ENCODE results near the gene PARVG.

Gene PARVG

DNA sequence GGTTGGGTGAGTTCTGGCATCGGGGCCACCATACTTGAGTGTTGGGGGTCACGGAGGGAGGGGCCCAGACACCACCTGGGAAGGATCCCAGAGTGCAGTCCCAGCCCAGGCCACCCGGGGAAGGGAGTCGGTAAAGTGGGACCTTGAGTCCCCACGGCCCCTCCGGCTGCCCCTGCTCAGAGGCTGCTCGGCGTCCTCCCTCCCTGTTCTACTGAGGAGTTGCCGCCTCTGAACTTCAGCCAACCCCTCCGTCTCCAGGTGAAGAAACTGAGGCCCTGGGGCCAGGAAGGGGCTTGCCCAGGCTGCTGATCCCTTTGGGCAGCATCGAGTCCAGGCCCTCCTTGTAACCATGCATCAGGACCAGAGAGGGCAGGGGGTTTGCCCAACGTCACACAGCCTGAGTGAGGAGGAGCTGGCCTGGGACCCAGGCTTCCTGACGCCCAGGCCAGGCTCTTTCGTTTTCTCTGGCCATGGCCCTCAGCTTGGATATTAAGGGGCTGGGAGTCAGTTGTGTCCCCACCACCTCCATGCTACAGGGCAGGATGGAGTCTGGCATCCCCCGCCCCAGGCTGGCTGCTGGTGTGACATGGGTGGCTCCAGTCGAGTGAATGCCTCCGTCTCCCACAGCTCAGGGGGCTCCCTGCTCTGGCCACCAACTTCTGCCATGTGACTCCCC lies 1.3 kb downstream of the PARVG start:
- no peak for DNase-seq

DNA sequence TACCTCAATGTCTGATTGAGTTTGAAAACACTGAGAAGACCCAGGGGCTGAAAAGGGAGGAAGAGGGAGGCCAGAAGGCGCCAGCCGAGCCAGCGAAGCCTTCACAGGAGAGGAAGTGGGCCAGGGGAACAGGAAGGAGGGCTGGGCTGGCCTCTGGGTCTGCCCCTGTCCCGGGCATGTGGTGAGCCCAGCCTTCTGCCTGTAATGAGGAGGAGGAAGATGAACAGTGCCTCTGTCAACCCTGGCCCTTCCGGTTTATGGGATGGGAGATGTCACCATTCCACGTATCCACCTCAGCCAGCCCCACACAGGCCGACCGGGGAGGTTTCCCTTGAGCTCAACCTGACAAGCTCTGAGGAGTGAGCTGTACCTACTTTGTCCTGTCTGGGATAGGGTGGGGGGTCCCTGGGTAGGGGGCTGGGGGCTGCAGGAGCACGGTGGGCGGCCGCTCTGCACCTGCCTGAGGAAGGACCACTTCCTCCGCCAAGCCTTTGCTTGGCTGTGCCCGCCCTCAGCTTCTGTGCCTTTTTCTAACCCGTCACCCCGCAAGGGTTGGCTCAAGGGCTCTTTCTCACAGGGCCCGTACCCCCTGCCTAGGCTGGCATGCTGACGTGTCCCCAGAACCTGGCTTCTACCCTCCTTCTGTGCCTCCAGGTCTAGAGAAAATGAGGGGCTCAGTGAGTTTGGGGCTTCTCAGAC lies 2.0 kb downstream of the PARVG start:
- DNase-seq = no peak

DNA sequence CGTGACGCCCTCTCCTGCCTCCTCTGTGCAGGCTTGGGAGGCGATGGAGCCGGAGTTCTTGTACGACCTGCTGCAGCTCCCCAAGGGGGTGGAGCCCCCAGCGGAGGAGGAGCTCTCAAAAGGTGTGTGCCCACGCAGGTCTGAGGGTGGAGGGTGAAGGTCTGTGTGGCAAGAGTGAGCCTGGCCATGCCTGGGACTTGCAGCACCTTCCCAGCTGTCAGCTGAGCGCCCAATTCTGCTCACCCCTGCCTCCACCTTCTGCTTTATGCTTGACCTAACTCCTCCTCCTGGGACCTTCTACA lies 2.5 kb downstream of the PARVG start:
- no peak for DNase-seq

DNA sequence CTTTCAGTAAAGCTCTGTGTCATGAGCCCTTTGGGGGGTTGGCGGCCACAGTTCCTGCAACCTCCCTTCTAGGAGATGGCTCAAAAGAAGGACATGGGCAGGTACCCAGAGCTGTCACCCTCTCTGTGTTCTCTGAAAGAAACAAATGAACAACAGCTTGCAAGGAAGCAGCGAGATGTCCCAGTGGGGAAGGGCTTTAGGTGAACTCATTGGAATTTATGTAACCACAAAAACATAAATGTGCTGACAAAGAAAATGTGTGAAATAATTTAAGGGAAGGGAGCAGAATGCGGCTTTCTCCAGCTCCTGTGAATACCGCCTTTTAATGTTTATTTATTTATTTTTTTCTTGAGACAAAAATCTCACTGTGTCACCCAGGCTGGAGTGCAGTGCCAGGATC lies 3.3 kb downstream of the PARVG start:
- DNase-seq = no peak

DNA sequence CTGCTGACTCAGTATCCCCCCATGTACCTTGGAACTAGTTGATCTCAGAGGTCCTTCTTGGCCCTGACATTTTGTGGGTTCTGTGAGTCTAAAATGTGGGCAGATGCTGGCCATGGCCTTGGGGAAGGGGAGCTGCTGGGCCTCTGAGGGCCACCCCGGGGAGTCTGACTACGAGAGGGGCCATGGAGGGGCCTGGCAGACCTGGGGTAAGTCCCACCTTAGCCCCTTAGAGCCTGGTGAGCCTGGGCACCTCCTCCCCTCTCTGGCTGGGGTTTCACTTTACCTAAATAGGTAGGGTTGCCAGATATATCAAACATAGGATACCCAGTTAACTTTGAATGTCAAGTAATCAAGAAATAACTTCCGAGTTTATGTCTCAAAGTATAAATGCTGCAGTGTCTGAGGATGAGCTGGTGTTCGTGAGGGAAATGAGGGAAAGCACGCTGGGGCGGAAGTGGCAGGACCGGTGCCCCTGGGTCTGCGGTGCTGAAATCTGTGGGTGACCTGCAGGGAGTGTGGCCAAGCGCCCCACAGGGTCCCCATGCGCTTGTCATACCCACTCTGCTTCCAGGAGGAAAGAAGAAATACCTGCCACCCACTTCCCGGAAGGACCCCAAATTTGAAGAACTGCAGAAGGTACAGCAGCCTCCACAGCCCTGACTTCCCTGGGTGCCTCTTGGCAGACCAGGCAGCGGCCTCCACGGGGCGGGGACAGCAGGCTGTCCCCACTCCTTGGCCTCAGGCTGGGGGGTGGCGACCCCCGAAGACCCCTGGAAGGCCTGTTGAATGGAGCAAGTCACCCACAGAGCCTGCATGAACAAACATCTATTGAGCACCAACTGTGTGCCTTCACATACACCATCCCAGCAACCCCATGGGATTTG lies 4.8 kb downstream of the PARVG start:
- DNase-seq = no peak

DNA sequence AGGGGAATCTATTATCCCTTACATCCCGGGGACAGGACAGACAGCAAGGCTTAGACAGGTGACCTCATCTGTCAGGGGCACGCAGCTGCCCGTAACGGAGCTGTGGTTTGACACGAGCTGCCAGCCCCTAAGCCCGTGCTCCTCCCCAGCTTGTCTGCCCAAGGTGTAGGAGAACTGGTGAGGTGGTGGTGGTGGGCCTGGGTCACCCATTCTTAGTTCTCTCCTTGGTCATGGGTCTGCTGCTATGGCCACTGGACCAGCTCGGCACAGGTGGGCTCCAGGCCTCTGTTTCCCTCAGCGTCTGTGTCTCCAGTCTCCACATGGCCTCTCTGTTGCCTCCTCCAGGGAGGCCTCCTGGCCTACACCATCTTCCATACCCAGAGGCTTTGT lies 5.4 kb downstream of the PARVG start:
- no peak for DNase-seq

DNA sequence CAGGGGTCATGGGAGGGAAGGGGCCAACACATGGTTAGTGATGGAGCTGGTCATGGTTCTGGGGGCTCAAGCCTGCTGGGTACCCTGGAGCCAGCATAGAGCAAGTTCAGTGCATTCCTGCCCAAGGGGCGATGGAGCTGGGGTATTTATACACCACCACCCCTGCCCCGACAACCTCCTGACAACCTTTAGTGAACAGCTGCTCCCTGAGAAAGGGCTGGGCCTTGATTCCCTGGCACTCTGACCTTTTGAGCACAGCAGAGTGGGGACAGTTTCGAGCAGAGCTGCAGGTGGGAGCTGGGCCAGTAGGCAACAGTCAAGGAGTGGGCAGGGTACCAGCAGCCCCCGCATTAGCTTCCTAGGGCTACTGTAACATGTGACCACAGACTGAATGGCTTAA lies 6.0 kb downstream of the PARVG start:
- DNase-seq = no peak

DNA sequence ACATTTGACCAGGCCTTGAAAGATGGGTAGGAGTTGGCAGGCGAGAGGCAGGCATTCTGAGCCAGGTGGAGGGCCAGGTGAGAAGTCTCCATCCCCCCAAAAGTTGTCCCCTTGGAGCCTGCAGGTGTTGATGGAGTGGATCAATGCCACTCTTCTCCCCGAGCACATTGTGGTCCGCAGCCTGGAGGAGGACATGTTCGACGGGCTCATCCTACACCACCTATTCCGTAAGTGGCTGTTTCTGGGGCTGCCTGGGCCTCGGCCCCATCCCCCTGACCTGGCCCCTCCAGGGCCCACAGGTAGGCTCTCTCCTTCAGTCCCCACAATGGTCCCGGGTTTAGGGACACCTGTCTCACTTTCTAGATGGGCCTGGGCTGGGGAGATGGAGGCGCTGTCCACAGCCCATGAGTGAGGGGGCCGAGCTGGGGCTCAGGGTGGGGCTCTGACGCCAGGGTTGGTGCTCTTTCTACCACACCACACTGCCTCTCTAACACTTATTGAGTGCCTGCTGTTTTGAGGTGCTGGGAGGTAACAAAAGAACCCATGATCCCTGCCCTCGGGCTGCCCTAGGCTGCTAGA lies 7.0 kb downstream of the PARVG start:
- no peak for DNase-seq

DNA sequence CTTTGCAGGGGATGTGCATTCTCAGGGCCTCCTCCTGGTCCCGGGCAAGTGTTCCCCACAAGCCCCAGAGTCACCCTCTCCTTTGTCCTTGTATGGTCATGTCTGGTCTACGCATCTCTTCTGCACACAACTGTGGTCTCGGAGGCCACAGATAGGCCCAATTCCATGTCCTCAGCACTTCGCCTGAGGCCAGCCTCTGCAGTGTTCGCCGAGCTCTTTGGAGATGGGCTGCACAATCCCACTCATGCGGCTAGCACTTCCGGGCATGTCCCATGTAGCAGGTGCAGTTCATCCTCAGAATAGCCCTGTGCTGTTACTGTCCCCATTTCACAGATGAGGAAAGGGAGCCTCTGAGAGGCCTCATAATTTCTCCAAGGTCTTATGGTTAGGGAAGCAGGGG lies 7.6 kb downstream of the PARVG start:
- DNase-seq = no peak

DNA sequence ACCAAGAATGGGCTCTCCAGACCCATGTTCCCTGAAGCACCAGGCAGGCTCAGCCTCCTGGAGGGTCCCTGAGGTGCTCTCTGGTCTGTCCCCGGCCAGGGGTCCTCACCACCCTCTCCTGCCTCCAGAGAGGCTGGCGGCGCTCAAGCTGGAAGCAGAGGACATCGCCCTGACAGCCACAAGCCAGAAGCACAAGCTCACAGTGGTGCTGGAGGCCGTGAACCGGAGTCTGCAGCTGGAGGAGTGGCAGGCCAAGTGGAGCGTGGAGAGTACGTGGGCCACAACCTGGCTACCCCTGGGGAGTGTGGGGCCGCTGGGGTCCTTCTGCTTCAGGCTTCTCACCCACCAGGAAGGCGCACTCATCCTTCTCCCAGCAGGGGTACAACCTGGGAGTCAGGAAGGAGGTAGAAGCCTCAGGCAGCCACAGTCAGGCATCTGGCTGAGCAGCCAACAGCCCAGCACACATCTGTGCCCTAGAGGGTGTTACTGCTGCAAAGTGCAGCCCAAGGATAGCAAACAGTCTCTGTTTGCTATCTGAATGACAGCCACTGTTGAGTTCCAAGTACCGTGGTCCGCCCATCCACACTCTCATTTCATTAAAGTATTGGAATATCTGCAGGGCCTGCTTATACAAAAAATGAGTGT lies 8.4 kb downstream of the PARVG start:
- DNase-seq = no peak

DNA sequence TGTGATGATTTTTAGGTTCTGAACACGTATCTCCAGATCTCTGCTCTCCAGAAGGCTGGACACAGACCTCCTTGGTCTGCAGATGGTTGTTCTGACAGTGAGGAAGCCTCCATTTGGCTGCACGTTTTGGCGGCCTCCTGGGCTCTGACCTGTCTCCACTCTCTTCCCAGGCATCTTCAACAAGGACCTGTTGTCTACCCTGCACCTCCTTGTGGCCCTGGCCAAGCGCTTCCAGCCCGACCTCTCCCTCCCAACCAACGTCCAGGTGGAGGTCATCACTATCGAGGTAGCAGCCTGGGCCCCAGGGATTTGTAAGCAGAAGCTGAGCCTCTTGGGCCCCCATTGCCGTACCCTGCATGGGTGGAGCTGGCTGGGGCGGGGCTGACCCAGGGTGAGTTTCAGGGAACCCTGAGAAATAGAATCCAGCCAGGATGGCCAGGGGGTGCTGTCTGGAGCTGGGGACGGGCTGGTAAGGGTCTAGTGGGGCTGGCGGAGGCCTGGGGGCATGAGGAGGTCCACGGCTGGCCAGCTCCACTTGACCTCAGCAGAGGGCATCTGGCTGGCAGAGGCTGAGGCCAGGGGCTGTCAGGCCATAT lies 9.8 kb downstream of the PARVG start:
- no peak for DNase-seq

DNA sequence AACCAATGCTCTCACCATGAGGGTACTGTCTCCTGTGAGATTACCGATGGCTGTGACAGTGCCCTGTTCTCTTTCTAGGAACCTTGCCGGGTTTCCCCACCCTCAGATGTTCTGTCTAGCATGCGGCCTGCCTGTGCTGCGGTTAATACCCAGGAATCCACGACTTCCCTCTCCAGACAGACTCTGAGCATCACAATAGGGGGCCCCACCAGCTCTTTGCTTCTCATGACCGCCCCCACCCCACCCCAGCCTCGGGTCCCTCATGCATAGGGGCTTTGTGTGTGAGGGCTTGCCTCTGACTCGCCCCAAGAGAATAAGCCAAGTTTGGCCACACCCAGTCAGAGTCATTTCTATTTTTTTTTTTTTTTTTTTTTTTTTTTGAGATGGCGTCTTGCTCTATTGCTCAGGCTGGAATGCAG lies 10.3 kb downstream of the PARVG start:
- DNase-seq = no peak

DNA sequence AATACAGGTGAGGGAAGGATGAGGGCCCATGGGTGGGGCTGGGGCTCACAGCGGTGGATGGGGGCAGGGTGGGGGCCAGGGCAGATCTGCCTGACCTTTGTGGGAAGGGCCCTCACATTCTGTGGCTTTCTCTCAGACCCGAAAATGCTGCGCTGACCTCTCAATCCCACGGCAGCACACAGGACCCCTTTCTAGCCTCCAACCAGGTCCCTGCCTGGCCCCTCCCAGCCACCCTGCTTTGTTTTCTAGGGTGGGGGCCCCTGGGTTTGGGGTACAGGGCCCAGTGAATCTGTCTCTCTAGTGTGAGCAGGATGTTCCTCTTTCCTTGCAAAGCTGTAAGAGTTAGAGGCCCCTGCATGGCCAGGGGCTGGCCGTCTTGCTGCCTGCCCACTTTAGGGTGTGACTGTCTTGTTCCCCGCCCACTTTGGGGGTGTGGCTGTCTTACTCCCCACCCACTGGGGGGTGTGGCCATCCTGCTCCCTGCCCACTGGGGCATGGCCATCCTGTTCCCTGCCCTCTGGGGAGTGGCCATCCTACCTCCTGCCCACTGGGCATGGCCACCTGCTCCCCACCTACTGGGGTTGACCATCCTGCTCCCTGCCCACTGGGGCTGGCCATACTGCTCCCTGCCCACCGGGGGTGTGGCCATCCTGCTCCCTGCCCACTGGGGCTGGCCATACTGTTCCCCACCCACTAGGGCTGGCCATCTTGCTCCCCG lies 11.5 kb downstream of the PARVG start:
- DNase-seq = no peak

DNA sequence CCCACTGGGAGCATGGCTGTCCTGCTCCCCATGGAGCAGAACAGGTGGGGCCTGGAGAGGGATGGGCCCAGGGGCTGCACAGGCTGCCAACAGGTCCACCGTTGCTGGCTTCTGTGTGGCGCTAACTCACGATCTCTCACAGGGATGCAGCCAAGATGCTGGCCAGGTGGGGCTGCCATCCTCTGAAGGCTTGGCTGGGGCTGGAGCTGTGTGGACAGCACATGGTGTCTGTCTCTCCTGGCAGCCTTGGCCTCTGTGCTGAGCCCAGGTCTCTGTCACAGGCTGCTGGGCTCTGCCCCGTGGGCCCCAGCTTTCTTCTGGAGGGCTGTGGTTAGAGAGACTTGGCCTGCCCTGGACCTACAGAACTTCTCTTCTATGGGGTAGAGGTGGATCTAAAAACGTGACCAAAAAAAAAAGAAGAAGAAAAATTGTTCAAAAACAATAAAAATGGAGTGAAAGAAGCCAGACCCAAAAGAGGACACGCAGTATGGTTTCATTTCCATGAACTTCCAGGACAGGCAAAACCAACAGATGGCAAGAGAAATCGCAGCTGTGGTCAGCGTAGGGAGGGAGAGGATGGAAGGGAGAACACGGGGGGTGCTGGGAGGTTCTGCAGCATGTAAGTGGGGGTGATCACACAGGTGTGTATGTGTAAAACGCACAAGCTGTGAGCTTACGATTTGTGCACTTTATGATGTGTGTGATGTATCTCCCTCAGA lies 12.2 kb downstream of the PARVG start:
- DNase-seq = no peak

DNA sequence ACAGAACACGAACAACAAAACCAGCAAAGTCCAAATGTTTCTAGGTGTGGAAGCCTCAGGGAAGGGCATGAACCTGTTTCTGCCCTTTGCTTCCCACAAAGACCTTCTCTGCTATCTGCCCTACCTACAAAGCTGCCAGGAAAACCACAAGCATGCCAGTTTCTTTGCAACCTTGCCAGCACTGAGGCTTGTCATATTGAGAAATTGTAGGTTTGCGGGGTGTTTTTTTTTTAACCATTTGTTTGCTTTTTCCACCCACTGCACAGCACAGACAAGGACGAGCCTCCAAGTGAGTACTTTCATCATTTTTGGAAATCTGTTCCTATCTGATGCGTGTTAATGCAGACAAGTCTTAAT lies 12.8 kb downstream of the PARVG start:
- DNase-seq = no peak

DNA sequence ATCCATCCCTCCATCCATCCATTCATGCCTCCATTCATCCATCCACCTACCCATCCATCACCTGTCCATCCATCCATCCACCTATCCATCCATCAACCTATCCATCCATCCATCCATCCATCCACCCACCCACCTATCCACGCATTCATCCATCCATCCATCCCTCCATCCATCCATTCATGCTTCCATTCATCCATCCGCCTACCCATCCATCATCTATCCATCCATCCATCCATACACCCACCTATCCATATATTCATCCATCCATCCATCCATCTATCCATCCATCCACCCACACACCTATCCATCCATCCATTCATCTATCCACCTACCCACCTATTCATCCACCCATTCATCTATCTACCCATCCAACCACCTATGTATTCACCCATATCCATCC lies 13.8 kb downstream of the PARVG start:
- no peak for DNase-seq

DNA sequence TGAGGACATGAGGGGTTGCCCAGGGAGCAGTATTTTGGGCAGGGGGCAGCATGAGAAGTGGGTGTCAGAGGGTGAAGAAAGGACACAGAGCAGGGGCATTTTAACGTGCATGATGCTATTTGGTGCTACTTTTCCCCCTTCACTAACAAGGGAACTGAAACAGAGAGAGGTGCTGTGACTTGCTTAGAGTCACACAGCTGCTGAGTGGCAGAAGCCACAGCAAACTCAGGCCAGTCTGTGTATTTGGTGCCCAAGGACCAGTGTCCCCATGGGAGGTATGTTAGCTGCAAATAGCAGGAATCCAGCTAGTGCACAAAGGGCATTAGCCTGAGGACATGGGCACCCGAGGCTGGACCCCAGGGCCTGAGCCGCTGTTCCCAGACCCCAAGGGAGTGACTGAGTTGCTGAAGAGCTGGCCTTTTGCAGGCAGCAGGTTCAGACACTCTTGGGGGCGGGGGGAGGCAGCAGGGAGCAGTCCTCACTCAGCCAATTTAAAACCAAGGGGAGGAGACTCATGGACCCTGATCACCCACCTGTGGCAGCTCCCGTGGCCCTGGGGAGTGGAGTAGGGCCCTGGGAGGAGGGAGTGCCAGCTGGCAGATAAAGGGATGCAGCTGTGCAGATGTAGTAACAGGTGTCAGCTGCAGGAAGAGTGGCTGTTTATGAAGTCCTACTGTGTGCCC lies 14.6 kb downstream of the PARVG start:
- DNase-seq = no peak

DNA sequence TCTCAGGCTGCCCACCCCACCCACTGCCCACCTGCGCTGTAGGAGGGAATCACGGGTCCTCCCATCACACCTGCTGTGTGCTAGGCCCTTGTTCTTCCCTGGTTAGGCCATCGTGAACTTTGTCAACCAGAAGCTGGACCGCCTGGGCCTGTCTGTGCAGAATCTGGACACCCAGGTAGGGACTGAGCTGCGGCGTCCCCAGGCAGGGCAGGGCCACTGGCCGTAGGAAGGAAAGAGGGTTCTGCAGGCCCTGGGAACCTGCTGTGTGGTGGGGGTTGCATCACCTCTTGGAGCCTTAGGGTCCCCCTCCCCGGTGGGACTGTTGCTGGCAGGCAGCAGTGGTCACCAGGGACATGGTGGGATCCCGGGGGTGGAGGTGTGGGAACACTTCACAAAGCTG lies 15.5 kb downstream of the PARVG start:
- DNase-seq = no peak

DNA sequence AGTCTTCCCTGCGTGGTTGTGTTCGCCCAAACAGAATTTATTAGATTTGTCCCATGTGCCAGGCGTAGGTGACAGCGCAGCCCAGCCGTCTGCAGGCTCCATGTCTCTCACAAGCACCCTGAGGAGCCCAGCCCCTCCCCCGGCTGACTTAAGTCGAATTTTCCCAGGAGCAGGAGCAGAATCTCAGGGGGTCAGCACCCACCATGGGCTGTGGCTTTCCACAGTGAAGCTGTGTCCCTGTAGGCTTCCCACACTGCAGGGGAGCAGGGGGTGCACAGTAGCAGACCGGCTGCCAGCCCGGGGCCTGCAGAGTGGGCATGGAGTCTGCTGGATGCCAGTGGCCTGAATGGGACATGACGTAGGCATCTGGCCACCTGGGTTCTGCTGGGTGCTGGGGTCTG lies 16.0 kb downstream of the PARVG start:
- DNase-seq = no peak

DNA sequence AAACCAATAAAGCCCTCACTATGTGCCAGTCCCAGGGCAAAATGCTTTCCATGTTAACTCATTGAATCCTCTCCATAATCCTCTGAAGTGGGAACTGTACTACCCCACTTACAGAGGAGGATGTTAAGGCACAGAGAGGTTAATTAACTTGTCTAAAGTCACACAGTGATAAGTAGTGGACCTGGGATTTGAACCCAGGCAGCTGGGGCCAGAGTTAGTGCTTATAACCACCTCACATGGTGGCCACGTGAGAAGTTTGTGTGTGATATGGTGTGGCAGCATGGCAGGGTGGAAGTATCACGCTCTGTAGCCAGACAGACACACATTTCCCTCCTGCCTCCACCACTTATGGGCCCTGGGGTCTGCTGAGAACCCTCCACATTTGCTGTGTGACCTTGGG lies 16.5 kb downstream of the PARVG start:
- DNase-seq = no peak

DNA sequence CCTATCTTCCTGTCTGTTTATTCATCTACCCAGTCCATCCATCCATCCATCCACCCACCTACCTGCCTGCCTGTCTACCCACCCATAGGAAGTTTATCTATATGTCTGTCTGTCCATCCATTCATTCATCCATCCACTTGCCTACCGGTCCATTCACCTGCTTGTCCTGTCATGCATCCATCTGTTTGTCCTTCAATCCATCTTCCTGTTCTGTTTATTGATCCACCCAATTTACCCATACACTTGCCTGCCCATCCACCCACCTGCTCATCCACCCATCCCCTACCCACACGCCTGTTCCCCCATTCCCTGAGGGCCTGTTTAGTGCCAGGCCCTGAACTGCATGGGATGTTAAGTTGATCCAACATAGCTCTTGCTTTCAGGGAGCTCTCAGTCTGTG lies 18.4 kb downstream of the PARVG start:
- DNase-seq = no peak
